ENCODE data around the gene FGF3.

FGF3 gene

DNA sequence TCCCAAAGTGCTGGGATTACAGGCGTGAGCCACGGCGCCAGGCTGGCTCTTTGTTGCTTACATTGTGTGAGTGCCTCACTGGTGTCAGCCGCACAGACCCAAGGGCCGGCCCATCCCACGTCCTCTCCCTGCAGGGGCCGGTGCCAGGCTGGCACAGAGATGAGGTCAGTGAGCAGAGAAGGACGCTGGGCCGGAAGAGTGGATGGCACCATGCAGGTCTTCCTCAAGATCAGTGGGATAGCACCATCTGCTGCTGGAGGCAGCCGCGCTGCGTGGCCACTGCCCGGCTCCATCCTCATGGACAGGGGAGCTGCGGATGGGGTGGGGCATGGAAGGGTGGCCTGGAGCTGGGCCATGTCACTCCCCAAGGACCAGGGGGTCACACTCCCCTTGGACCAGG, 22.1 kb downstream of the FGF3 start:
- TF ChIP-seq, protein P1, sequence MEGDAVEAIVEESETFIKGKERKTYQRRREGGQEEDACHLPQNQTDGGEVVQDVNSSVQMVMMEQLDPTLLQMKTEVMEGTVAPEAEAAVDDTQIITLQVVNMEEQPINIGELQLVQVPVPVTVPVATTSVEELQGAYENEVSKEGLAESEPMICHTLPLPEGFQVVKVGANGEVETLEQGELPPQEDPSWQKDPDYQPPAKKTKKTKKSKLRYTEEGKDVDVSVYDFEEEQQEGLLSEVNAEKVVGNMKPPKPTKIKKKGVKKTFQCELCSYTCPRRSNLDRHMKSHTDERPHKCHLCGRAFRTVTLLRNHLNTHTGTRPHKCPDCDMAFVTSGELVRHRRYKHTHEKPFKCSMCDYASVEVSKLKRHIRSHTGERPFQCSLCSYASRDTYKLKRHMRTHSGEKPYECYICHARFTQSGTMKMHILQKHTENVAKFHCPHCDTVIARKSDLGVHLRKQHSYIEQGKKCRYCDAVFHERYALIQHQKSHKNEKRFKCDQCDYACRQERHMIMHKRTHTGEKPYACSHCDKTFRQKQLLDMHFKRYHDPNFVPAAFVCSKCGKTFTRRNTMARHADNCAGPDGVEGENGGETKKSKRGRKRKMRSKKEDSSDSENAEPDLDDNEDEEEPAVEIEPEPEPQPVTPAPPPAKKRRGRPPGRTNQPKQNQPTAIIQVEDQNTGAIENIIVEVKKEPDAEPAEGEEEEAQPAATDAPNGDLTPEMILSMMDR (IDR thresholded peaks at IDR 0.05; ENCODE audit: extremely low read depth, missing control alignments): no peak
- DNase-seq (ENCODE audit: low spot score): no peak

DNA sequence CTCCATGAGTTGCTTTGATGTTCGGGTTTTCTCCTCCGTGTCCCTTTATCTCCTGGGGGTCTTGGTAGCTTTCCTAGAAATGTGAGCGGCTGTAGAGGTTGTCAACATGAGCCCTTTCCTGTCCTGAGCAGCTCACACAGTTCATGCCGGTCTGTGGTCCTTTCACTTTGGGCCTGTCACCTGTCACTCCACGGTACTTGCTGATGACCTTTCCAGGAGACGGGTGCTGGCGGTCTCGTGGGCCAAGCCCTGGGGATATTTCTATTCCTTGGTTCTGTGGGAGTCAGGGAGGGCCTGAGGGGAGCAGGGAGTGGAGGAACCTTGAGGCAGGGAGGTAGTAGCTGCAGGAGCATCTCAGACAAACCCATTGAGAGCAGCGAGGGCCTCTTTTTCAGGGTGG, 23.2 kb downstream of the FGF3 start:
- no peak for DNase-seq (ENCODE audit: low spot score)
- TF ChIP-seq, protein P1 (IDR thresholded peaks at IDR 0.05; ENCODE audit: extremely low read depth, missing control alignments): no peak

DNA sequence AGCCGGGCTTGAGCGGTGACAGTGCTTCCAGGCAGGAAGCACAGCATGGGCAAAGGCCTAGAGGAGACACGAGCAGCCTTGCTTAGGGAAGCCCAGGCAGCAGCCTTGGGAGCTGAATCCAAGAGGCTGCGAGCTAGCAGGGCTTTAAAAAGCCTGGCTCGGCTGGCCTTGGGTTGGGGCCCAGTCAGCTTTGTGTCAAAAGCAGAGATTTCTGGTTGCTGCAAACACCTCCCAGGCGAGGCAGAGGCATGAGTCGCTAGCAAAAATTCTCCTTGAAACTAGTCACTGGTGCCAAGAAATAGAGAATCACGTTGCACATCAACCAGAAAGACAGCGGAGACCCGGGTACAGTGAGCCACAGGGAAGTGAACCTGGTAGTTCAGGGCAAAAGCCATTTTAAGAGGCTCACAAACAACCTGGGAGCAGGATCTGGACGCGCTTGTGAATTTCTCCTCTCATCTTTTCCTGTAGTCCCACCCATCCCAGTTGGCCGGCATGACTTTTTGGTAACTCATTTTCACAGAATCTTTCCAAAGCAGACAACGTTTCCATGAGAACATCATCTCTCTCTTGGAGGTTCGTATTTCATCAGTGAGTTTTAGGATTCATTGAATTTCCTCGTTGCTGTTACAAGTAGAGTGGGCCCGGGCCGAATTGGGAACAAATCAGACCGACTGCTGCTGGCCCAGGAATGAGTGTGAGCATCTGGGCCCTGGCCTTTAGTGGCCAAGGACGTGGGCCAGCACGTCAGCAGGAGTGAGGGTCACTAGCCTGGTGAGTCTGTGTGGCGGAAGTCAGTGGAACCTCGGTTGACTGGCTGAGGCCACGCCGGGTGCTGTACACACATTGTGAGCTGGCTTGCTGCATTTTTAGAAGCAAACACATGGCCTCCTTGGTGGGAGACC, 27.7 kb downstream of the FGF3 start:
- TF ChIP-seq, protein P1 (IDR thresholded peaks at IDR 0.05; ENCODE audit: extremely low read depth, missing control alignments): no peak
- DNase-seq (ENCODE audit: low spot score): no peak

DNA sequence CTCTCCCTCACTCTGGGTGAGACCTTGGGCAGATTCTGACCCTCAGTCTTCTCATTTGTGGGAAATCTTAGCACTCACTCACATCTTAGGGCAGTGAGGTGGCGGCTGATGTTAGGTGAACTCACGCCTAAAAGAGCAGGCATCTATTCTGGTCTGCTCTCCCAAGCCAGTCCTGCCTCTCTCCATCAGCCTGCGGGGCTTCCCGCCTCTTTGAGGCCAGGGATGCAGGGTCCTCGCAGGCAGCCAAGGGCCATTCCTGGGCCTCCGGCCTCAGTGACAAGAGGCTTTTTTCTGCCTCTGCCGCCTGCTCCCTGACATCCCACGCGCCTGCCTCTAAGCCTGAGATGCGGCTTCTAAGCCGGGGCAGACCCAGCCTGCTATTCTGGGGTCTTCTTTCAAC, 30.3 kb downstream of the FGF3 start:
- TF ChIP-seq, protein P1 (IDR thresholded peaks at IDR 0.05; ENCODE audit: extremely low read depth, missing control alignments): no peak
- no peak for DNase-seq (ENCODE audit: low spot score)

DNA sequence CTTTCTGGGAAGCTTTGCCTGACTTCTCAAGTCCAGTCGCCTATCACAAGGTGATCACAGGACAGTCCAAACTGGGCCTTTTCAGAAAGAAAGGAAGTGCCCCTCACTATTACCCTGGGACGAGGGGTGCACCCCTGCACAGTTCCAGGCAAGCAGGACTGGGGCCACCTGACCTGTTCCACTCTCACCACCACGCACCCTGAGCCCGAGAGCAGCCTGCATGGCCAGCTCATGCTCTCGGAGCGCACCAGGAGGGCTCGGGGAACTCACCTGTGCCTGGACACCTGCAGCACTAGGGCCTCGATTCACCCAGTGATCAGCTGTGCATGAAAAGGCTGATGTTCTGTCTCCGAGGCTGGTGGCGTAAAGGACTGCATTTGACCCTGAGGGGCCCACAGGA, 31.3 kb downstream of the FGF3 start:
- no peak for DNase-seq (ENCODE audit: low spot score)
- TF ChIP-seq, protein P1 (IDR thresholded peaks at IDR 0.05; ENCODE audit: extremely low read depth, missing control alignments): no peak

DNA sequence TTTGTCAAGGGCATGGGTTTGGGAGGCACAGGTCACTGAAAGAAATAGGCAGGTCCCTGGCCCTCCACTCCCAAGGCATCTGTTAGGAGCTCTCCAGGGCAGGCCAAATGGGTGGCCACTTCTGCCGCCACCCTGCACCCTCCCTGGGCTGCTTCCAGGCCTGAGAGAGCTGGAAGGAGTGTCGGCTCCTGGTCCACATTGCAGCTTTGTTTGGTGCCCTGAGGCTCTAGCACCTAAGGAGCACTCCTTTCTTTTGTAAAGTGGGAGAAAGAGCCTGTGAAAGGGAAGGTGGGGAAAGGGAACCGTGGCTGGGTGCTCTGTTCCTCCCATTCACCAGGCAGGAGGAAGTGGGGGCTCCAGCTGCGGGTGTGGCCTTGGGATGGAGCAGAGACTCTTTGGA, 31.8 kb downstream of the FGF3 start:
- TF ChIP-seq, protein P1 (IDR thresholded peaks at IDR 0.05; ENCODE audit: extremely low read depth, missing control alignments): no peak
- no peak for DNase-seq (ENCODE audit: low spot score)

DNA sequence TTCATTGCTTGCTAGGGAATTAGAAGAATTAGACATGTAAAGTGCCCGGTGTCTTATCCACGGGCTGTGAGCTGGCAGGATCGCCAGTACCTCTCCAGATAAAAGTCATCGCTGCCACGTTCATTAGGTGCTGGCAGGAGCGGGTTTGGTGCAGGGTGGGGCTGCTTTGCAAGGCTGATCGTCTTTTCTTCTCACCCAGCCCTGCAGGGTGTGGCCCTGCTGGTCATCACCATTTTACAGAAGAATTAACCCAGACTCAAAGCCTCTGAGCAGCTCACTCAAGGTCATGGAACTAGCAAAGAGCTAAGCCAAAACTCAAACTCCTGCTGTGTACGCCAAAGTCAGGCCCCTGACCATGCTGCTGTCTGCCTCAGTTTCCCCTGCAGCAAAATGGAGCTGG, 38.0 kb downstream of the FGF3 start:
- no peak for DNase-seq (ENCODE audit: low spot score)
- TF ChIP-seq, protein P1 (IDR thresholded peaks at IDR 0.05; ENCODE audit: extremely low read depth, missing control alignments): no peak
